Spleen (tissue), 11 donors: ENCODE measurements around the gene BCHE. TPM values are rescaled to one million over a fixed set of nuclear protein-coding genes. Genes with fewer than 3 reads are reported as not detected.

ENCODE experiments used
- DNase-seq: peaks from one replicate; pipeline ENCODE4 v3.0.0-alpha.2; 2020
- H3K27ac ChIP-seq, 8 donors: fragments of 200-600 bp; sonication (generic) in 7 of 8; 1 replicate in 4 of 8; 2 replicates in 4 of 8; pipeline versions ENCODE4 v1.5.0 to v1.8.0; 2016 to 2021; ENCODE audit warnings: inconsistent platforms in 4 of 8, mild to moderate bottlenecking in 4 of 8, moderate library complexity in 1 of 8
- H3K27me3 ChIP-seq, 7 donors: fragments of 200-600 bp; sonication (generic) in 6 of 7; replicated peaks in 1 of 7; 1 replicate in 4 of 7; 2 replicates in 3 of 7; pipeline versions ENCODE4 v1.5.0 to v1.8.0; 2016 to 2021; ENCODE audit warnings: inconsistent platforms in 3 of 7, mild to moderate bottlenecking in 1 of 7
- H3K36me3 ChIP-seq, 6 donors: fragments of 200-600 bp; sonication (generic) in 5 of 6; 1 replicate in 4 of 6; 2 replicates in 2 of 6; pipeline versions ENCODE4 v1.5.0 to v1.8.0; 2016 to 2021; ENCODE audit warnings: inconsistent platforms in 2 of 6
- H3K4me1 ChIP-seq, 6 donors: fragments of 200-600 bp; sonication (generic) in 5 of 6; 1 replicate in 3 of 6; 2 replicates in 3 of 6; pipeline versions ENCODE4 v1.5.0 to v1.8.0; 2016 to 2021; ENCODE audit warnings: inconsistent platforms in 3 of 6
- H3K4me3 ChIP-seq, 8 donors: fragments of 200-600 bp; sonication (generic) in 7 of 8; 1 replicate in 4 of 8; 2 replicates in 4 of 8; pipeline versions ENCODE4 v1.5.0 to v1.8.0; 2016 to 2021; ENCODE audit warnings: inconsistent platforms in 4 of 8, mild to moderate bottlenecking in 4 of 8, moderate library complexity in 2 of 8
- H3K9me3 ChIP-seq, 8 donors: fragments of 200-600 bp; sonication (generic) in 7 of 8; 1 replicate in 4 of 8; 2 replicates in 4 of 8; pipeline versions ENCODE4 v1.5.0 to v1.8.0; 2016 to 2021; ENCODE audit warnings: inconsistent platforms in 4 of 8
- POLR2A ChIP-seq, 3 donors: fragments of 450-650 bp; IDR thresholded peaks; one replicate each; pipeline ENCODE4 v1.5.1; 2017; ENCODE audit warnings: antibody characterized with exemption in 3 of 3, mild to moderate bottlenecking in 1 of 3
- POLR2AphosphoS5 ChIP-seq, 3 donors: sonication (generic); formaldehyde crosslinking; IDR thresholded peaks; one replicate each; pipeline ENCODE4 v1.5.1; 2017; ENCODE audit warnings: antibody characterized with exemption in 3 of 3
- WGBS, 5 donors: extraction: QIAGEN DNeasy Blood & Tissue Kit in 3 of 5; methylation state at CpG; one replicate each; pipeline versions ENCODE4 v1.1.5 to v1.1.7; 2013 to 2018; 5-methylcytosine and 5-hydroxymethylcytosine counted together
- intact Hi-C: fragments of 100-400 bp; cut with DNase I; formaldehyde crosslinking; loops from one replicate; pipeline ENCODE4 v1.15.0; 2023; ENCODE audit warnings: low total_unique reads
- polyA plus RNA-seq, 3 donors: library from polyadenylated mRNA; stranded (reverse); fragments of 200-250 nt; gene quantifications; one replicate each; pipeline ENCODE4 v1.2.1, GENCODE V29; 2013
- total RNA-seq, 7 donors: library from RNA; depleted of rRNA in 3 of 7; stranded (reverse); fragments of >200 nt in 3 of 7; fragmentation: NEBNext Ultra II Directional in 4 of 7; extraction: Animal tissue kit (Norgen Biotek cat#: 25700) in 4 of 7; gene quantifications; one replicate each; pipeline versions ENCODE4 v1.1.0 to v1.2.1, GENCODE V29; 2016 to 2021
- TF ChIP-seq, protein P1 (sequence below), 11 experiments: fragments of 200-600 bp in 7 of 11; fragments of 450-650 bp in 4 of 11; sonication (generic) in 4 of 11; IDR thresholded peaks in 8 of 11; conservative IDR thresholded peaks in 3 of 11; 1 replicate in 7 of 11; 2 replicates in 4 of 11; pipeline versions ENCODE4 v1.4.0 to v1.8.0; 2016 to 2021; ENCODE audit warnings: antibody characterized with exemption in 11 of 11, inconsistent platforms in 4 of 11, mild to moderate bottlenecking in 1 of 11
- donor health status: healthy with polysubstance abuse.
- donor health status: DM: no; HTN: no; CAD: no; lungs with moderate emphysema.
- donor health status: DM: no; HTN: no; CAD: no.
- donor health status: Bipolar disorder and iron deficiency.
- donor health status: healthy.
- donor health status: DM: no; HTN: no; CAD: no.
- donor health status: DM: yes; HTN: yes; CAD: no.

BCHE gene
- total and polyA plus RNA-seq, 10 donors = 0.93 to 11.4 (median 7.2) TPM

DNA sequence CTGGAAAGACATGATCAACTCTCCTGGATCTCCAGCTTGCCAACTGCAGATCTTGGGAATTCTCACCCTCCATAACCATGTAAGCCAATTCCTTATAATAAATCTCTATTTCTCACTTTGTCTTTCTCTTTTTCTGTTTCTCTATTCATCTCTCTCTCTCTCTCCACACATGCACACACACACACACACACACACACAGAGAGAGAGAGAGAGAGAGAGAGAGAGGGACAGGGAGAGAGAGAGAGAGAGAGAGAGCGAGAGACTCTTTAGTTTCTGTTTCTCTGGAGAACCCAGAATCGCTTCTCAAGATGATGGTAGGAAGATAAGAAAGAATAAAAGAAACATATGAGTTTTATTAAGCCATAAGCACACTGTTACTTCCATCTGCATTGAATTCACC lies 111.9 kb downstream of the BCHE start:
- H3K27me3 ChIP-seq = no peaks in the 10 kb centered on the region
- intact Hi-C loops = no loop called here
- H3K27ac ChIP-seq = no peak overlapping the region
- DNase-seq = no peak
- H3K36me3 ChIP-seq = no peaks in the 10 kb centered on the region
- WGBS, 5 donors = 71 to 87% (median 83%) methylated on average over 2 of the region's 2 CpGs
- TF ChIP-seq POLR2A (IDR thresholded peaks at IDR 0.05) (no peak), POLR2AphosphoS5 (IDR thresholded peaks at IDR 0.05) (no peak)
- TF ChIP-seq, protein P1, sequence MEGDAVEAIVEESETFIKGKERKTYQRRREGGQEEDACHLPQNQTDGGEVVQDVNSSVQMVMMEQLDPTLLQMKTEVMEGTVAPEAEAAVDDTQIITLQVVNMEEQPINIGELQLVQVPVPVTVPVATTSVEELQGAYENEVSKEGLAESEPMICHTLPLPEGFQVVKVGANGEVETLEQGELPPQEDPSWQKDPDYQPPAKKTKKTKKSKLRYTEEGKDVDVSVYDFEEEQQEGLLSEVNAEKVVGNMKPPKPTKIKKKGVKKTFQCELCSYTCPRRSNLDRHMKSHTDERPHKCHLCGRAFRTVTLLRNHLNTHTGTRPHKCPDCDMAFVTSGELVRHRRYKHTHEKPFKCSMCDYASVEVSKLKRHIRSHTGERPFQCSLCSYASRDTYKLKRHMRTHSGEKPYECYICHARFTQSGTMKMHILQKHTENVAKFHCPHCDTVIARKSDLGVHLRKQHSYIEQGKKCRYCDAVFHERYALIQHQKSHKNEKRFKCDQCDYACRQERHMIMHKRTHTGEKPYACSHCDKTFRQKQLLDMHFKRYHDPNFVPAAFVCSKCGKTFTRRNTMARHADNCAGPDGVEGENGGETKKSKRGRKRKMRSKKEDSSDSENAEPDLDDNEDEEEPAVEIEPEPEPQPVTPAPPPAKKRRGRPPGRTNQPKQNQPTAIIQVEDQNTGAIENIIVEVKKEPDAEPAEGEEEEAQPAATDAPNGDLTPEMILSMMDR (IDR thresholded peaks at IDR 0.05 in 8 of 11, conservative IDR thresholded peaks at IDR 0.05 in 3 of 11) = no peak
- H3K9me3 ChIP-seq = peaks cover 0 to 11% (median 9%) of the 10 kb centered on the region in 8 donors
- no peak overlapping the region for H3K4me3 ChIP-seq
- H3K4me1 ChIP-seq = no peaks in the 10 kb centered on the region
